Large intestine (tissue), 3 donors: ENCODE results near the gene MCL1. TPM values are rescaled to one million over a fixed set of nuclear protein-coding genes. Genes with fewer than 3 reads are reported as not detected.
"Not testable (repeated sequence)": the region's sequence is repeated elsewhere in the genome, so short reads cannot be mapped to it uniquely, and the experiment has no call there.

Source experiments
- DNase-seq, 2 donors: peaks; one replicate each; pipeline versions ENCODE4 v3.0.0 to v3.0.0-alpha.2; 2013
- H3K27ac ChIP-seq: one replicate; pipeline ENCODE4 v1.5.1; 2013; ENCODE audit warnings: low read length
- H3K27me3 ChIP-seq: 2 replicates; pipeline ENCODE4 v1.6.1; 2013; ENCODE audit warnings: low read length; ENCODE audit not compliant: control insufficient read depth, insufficient read depth
- H3K36me3 ChIP-seq: 2 replicates; pipeline ENCODE4 v1.6.1; 2013; ENCODE audit warnings: low read length; ENCODE audit not compliant: control insufficient read depth, insufficient read depth
- H3K4me1 ChIP-seq: one replicate; pipeline ENCODE4 v1.6.1; 2013; ENCODE audit warnings: low read length; ENCODE audit not compliant: control insufficient read depth, insufficient read depth
- H3K4me3 ChIP-seq: one replicate; pipeline ENCODE4 v1.5.1; 2013; ENCODE audit warnings: low read length
- H3K9me3 ChIP-seq: one replicate; pipeline ENCODE4 v1.6.1; 2013; ENCODE audit warnings: mild to moderate bottlenecking, low read depth, low read length, moderate library complexity; ENCODE audit not compliant: control insufficient read depth
- WGBS: methylation state at CpG from one replicate; pipeline ENCODE4 v1.1.5; 2013; ENCODE audit warnings: low lambda C conversion rate; ENCODE audit not compliant: insufficient coverage; 5-methylcytosine and 5-hydroxymethylcytosine counted together
- polyA plus RNA-seq: library from polyadenylated mRNA; unstranded; fragments of 120-200 nt; gene quantifications from one replicate; pipeline ENCODE4 v1.2.1, GENCODE V29; 2013

MCL1 gene
- polyA plus RNA-seq, 1 donor = 225 TPM

DNA sequence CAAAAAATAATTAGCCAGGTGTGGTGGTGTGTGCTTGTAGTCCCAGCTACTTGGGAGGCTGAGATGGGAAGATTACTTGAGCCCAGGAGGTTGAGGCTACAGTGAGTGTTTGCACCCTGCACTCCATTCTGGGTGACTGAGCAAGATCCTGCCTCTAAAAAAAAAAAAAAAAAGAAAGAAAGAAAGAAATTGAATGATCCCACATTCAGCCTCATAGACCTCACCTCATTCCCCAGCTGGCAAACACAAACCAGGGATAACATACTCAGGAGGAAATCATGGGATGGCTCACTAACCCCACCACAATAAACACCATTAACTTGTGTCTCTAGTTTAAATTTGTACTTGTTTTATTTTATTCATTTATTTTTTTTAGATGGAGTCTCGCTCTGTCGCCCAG is 41.5 kb upstream of the MCL1 start:
- Histone ChIP-seq H3K4me3 (no peak overlapping the region), H3K27me3 (no peaks in the 10 kb centered on the region), H3K9me3 (no peaks in the 10 kb centered on the region), H3K36me3 (peaks cover 60% of the 10 kb centered on the region), H3K27ac (no peak overlapping the region), H3K4me1 (no peaks in the 10 kb centered on the region)
- WGBS = no CpG with 5 or more reads among the region's 2 CpGs
- DNase-seq = no peak

DNA sequence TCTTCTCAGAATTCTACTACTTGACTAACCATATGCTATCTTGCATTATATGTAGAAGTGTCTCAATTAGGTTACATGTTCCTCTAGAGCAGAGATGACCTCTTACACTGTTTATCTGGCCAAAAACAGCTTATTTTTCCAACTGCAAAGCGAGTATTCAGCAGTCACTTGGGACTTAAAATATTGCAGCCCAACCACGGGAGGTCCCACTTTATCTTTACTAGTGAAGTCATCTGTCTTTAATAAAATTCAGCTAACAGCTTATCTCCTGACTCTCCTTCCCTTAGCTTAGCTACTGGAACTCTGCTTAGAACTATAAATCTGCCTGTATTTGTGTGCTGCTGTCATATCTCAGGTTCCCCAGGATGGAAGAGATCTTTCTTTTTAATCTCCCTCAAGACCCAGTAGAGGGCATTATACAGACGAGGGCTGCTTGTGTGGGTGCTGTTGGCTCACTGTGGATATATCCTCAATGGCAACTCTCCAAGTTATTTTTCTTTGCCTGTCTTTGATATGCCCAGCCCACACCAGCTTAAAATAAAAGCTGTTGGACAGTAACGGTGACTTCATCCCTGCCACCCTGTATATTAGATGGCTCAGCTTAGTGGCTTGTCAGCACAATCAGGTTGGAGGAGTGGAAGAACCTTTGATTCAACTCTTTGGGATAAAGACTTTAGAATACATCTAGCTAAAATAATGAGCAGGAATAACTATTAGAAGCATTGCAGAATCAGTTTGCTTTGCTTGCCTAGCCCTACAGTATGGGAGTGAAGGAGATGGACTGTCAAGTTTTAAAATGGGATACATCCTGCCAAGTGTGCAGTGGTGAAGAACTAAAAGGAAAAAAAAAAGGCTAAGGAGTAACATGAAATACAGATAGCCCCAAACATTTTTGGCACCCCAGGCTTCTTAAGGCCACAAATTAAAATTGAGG is 40.4 kb upstream of the MCL1 start:
- H3K9me3 ChIP-seq = no peaks in the 10 kb centered on the region
- H3K4me1 ChIP-seq = no peaks in the 10 kb centered on the region
- H3K4me3 ChIP-seq = no peak overlapping the region
- peak in 1 of 2 donors; percentile 20 for DNase-seq
- peaks cover 53% of the 10 kb centered on the region for H3K36me3 ChIP-seq
- H3K27ac ChIP-seq = no peak overlapping the region
- WGBS = 100% methylated on average over 1 of the region's 4 CpGs
- no peaks in the 10 kb centered on the region for H3K27me3 ChIP-seq

DNA sequence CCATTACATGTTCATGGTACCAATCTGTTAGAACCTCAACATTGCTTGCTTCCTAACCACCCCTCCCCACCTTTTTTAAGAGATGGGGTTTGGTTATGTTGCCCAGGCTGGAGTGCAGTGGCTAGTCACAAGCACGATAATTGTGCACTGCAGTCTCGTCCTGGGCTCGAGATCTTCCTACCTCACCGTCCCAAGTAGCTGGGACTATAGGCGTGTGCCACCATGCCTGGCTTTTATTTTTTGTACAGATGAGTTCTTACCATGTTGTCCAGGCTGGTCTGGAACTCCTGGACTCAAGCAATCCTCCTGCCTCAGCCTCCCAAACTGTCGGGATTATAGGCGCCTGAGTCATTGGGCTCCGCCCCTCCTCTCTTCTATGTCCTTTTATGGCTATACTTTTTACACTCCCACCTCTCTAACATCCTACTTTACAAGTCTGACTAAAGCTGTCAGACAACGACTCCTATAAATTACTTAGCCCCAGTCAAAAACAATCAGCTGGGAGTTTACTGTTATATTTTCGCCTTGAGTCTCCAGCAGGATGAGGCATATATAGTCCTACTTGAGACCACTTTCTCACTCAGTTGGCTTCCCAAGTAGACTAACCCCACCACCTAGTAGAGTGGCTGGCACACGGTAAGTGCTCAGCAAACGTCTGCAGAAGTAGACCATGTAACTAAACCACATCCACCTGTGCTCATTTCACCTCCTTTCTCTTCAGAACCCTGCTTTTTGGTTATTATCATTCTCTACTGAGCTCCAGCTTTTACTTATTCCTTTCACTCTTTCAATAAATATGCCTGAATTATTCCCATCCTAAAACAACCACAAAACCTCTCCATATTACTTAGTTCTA is 36.2 kb upstream of the MCL1 start:
- Histone ChIP-seq H3K4me3 (no peak overlapping the region), H3K4me1 (peaks cover 21% of the 10 kb centered on the region), H3K9me3 (no peaks in the 10 kb centered on the region), H3K27me3 (no peaks in the 10 kb centered on the region), H3K27ac (no peak overlapping the region), H3K36me3 (peaks cover 21% of the 10 kb centered on the region)
- DNase-seq = no peak
- 83% methylated on average over 1 of the region's 12 CpGs for WGBS

DNA sequence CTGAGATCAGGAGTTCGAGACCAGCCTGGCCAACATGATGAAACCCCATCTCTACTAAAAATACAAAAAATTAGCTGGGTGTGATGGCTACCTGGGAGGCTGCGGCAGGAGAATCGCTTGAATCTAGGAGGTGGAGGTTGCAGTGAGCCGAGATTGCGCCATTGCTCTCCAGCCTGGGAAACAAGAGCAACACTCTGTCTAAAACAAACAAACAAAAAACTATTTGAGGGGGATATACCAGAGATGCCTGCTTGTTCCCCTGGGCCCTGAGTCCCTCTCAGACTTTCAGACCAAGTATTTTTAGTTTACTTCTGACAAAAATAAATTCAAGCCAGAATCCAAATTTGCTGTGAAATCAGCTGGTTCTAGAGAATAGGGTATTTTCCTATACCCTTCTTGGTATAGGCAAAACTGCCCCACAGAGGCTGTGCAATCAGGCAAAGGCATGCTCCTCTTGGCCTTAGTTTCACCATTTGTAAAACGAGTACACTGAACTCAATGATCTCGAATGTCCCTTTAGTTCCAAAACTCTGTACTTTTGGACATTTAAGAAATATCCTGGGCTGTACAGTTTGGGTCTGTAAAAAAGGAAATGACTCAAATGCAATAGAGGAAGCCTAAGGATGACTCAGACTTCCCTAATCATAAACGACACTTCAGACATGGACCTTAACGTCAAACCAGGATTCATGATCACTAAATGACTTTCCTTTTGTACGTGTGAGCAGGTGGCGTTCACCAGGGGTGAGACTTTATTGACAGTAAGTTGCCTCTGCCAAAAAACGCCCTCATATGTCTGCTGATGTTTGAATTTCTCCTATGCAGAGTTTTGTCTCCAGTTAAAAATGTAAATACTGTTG is 33.9 kb upstream of the MCL1 start:
- no peak overlapping the region for H3K4me3 ChIP-seq
- peaks cover 21% of the 10 kb centered on the region for H3K4me1 ChIP-seq

DNA sequence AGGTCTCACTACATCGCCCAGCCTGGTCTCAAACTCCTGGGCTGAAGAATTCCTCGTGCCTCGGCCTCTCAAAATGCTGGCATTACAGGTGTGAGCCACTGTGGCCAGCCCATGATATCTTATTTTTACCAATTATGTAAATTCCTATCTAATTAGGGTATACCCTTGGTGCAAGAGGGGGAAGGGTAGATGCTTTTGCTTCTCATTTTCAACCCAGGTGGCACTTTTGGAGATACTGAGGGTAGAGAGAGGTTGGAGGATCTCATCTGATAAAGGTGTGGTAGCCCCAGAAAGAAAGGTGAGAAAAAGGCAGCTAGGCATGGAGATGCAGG is 32.6 kb upstream of the MCL1 start:
- no peaks in the 10 kb centered on the region for H3K27me3 ChIP-seq
- peaks cover 21% of the 10 kb centered on the region for H3K4me1 ChIP-seq
- no peak overlapping the region for H3K4me3 ChIP-seq
- peaks cover 8% of the 10 kb centered on the region for H3K36me3 ChIP-seq
- H3K9me3 ChIP-seq = no peaks in the 10 kb centered on the region
- H3K27ac ChIP-seq = peak overlapping the region; percentile 70
- no CpG with 5 or more reads among the region's 3 CpGs for WGBS
- DNase-seq = no peak

More for the DNA sequence above, 33.9 kb upstream of the MCL1 start:
- Histone ChIP-seq H3K27ac (peak overlapping the region; percentile 77), H3K27me3 (no peaks in the 10 kb centered on the region), H3K36me3 (peaks cover 8% of the 10 kb centered on the region), H3K9me3 (no peaks in the 10 kb centered on the region)
- WGBS = 40% methylated on average over 2 of the region's 12 CpGs
- DNase-seq = peak; percentile 77 to 89

DNA sequence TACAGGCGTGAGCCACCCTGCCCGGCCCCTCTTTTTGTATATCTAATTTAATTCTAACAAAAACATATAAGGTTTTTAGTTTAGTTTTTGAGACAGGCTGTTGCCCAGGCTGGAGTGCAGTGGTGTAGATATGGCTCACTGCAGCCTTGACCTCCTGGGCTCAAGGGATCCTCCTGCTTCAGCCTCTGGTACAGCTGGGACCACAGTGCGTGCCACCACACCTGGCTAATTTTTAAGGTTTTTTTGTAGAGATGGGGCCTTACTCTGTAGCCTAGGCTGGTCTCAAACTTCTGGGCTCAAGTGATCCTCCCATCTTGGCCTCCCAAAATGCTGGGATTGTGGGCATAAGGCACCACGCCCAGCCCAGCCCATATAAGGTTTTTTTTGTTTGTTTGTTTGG is 31.2 kb upstream of the MCL1 start:
- no peaks in the 10 kb centered on the region for H3K9me3 ChIP-seq
- no peaks in the 10 kb centered on the region for H3K27me3 ChIP-seq
- DNase-seq = no peak
- H3K36me3 ChIP-seq = peaks cover 3% of the 10 kb centered on the region
- H3K4me1 ChIP-seq = peaks cover 21% of the 10 kb centered on the region
- peak overlapping the region; percentile 70 for H3K27ac ChIP-seq
- 100% methylated on average over 1 of the region's 4 CpGs for WGBS
- H3K4me3 ChIP-seq = no peak overlapping the region

DNA sequence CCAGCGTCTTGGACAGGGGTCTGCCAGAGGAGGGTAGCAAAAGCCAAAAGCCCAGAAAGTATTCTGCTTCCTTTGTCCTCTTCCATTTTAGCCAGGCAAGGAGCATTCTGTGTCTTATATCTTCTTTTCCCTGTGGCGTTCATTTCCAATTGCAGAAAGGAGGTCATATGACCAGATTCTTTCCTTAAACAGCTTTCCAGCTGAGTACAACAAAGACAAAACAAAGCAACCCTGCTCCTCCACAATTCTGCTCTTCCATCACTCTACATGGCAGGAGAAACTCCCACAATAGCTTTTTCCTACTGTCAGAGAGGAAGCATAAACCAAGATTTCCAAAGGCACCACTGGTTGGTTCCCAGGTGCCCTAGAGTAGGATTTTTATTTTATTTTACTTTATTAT is 30.3 kb upstream of the MCL1 start:
- peaks cover 25% of the 10 kb centered on the region for H3K4me1 ChIP-seq
- no peaks in the 10 kb centered on the region for H3K9me3 ChIP-seq
- H3K27me3 ChIP-seq = no peaks in the 10 kb centered on the region
- H3K27ac ChIP-seq = peak overlapping the region; percentile 18
- no peak for DNase-seq
- H3K4me3 ChIP-seq = no peak overlapping the region
- peaks cover 2% of the 10 kb centered on the region for H3K36me3 ChIP-seq
- 40% methylated on average over 1 of the region's 2 CpGs for WGBS

DNA sequence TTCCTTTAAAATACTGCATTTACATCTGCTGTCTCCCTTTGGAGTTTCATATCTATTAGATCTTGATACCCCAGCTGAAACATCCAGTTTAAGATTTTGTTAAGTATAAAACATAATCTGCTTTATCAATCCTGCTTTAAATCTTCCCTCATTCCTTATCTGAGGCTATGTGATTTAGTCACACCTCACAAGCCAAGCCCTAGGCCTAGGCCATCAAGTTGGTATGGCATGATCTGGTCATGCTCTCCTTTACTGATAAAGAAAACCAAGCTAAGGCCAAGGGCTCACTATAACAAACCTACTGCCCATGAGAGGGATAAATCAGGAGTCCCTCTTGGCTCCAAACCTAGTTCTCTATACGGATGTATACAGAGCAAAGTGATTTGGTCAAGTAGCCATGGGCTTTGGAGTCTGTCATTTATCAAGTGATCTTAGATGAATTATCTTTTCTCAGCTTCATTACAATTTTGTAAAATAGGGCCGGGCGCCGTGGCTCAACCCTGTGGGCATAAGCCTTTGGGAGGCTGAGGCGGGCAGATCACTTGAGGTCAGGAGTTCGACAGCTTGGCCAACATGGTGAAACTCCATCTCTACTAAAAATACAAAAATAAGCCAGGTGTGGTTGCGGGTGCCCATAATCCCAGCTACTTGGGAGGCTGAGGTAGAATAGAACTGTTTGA is 27.2 kb upstream of the MCL1 start:
- no peaks in the 10 kb centered on the region for H3K9me3 ChIP-seq
- no peaks in the 10 kb centered on the region for H3K27me3 ChIP-seq
- no peaks in the 10 kb centered on the region for H3K36me3 ChIP-seq
- H3K4me1 ChIP-seq = peaks cover 17% of the 10 kb centered on the region
- no CpG with 5 or more reads among the region's 7 CpGs for WGBS
- H3K4me3 ChIP-seq = no peak overlapping the region
- no peak for DNase-seq
- H3K27ac ChIP-seq = no peak overlapping the region

DNA sequence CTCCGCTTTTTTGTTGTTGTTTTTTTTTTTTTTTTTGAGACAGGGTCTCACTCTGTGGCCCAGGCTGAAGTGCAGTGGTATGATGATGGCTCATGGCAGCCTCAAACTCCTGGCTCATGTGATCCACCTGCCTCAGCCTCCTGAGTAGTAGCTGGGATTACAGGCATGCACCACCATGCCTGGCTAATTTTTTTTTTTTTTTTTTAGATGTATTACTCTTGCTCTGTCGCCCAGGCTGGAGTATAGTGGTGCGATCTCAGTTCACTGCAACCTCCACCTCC is 26.0 kb upstream of the MCL1 start:
- H3K36me3 ChIP-seq, H3K9me3 ChIP-seq, DNase-seq, H3K4me3 ChIP-seq, H3K27ac ChIP-seq, H3K27me3 ChIP-seq: not testable (repeated sequence)
- H3K4me1 ChIP-seq = peaks cover 12% of the 10 kb centered on the region
- WGBS = no CpG with 5 or more reads among the region's 3 CpGs

DNA sequence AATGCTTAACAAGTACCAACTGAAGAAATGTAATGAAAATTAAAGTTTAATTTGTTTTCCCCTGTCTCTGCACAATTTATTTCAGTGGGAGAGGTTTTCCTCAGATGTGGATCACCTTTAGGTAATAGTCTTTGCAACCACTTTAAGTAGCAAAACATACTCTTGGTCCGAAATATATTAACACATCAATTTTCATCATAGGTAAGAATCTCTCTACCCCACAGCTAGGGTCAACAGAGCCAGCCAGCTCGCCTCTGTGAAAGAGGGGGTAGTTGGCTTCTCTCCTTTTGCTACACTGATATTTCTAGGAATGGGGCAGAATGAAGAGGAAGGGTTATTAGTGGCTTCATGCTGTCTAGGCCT is 24.8 kb upstream of the MCL1 start:
- H3K9me3 ChIP-seq = no peaks in the 10 kb centered on the region
- peaks cover 12% of the 10 kb centered on the region for H3K4me1 ChIP-seq
- H3K36me3 ChIP-seq = peaks cover 2% of the 10 kb centered on the region
- peak overlapping the region; percentile 57 for H3K27ac ChIP-seq
- no peak for DNase-seq
- H3K4me3 ChIP-seq = no peak overlapping the region
- no peaks in the 10 kb centered on the region for H3K27me3 ChIP-seq
- no CpG with 5 or more reads among the region's 2 CpGs for WGBS
